ENCODE results near the gene EXOC1L.
A peak's percentile ranks its signal among the peaks of the same experiment; 100 is the strongest.
"Not testable (repeated sequence)": the region's sequence is repeated elsewhere in the genome, so short reads cannot be mapped to it uniquely, and the experiment has no call there.

Gene EXOC1L

DNA sequence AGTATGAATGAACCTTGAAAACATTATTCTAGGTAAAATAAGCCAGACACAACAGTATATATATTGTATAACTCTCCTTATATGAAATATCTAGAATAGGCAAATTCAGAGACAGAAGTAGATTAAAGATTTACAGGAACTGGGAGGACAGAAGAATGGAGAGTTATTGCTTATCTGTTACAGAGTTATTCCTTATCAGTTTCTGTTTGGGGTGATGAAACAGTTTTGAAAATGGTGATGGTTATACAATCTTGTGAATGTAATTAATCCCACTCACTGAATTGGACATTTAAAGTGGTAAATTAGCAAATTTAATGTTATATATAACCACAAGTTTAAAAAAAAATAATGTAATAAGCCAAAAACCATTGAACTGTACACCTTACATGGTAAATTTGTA, 19.4 kb downstream of the EXOC1L start:
- DNase-seq = no peak

GRCh38 chr4:55840956-55841355, 21.4 kb downstream of the EXOC1L start:
- DNase-seq = no peak

DNA sequence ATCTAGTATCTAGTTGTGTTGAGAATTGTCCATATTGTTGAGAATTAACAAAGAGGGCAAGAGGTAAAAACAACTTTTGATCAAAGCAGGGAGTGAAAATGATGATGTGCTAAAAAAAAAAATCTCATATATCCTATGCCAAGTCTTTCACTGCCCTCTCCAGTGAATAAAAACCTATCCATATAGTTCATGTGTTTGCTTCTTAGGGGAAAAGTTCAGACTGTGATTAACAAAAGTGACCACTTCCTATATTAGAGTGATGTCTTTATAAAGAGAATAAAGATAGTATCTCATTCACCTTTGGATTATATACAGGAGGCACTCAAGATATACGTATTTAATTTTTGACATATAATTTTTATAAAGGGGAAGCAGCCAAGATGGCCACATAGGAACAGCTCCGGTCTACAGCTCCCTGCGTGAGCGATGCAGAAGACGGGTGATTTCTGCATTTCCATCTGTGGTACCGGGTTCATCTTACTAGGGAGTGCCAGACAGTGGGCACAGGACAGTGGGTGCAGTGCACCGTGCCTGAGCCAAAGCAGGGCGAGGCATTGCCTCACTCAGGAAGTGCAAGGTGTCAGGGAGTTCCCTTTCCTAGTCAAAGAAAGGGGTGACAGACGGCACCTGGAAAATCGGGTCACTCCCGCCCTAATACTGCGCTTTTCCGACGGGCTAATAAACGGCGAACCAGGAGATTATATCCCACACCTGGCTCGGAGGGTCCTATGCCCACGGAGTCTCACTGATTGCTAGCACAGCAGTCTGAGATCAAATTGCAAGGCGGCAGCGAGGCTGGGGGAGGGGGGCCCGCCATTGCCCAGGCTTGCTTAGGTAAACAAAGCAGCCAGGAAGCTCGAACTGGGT, 22.0 kb downstream of the EXOC1L start:
- not testable (repeated sequence) for DNase-seq

DNA sequence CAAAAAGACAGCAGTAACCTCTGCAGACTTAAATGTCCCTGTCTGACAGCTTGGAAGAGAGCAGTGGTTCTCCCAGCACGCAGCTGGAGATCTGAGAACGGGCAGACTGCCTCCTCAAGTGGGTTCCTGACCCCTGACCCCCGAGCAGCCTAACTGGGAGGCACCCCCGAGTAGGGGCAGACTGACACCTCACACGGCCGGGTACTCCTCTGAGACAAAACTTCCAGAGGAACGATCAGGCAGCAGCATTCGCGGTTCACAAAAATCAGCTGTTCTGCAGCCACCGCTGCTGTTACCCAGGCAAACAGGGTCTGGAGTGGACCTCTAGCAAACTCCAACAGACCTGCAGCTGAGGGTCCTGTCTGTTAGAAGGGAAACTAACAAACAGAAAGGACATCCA, 22.7 kb downstream of the EXOC1L start:
- DNase-seq = not testable (repeated sequence)

GRCh38 chr4:55849724-55850123, 30.1 kb downstream of the EXOC1L start:
- no peak for DNase-seq

DNA sequence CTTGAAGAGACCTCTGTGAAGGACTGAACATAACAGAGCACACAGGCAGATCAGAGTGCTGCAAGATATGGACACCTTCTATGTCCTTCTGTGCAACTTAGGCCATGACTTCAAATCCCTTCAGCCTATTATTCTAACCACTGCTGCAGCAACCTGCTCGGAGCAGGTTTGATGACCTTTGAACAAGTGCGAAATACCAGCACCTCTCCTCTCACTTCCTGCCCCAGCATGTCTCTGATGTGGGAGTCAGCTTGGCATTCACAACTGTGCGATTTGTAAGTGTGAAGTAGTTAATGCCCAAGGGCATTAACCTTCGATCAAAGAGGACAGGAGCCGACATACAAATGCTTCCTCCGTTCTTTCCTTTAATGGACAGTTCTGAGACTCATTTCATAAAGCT, 32.3 kb downstream of the EXOC1L start:
- no peak for DNase-seq

- DNase-seq = peak; percentile 92 to 98 (median 96)
Observed at GRCh38 chr4:55853484-55854046, 34.0 kb downstream of the EXOC1L start, which contains the start of gene EXOC1. EXOC1 (plus strand) TSS chr4:55853648; CDS start chr4:55858324, 4,676 bp downstream.

DNA sequence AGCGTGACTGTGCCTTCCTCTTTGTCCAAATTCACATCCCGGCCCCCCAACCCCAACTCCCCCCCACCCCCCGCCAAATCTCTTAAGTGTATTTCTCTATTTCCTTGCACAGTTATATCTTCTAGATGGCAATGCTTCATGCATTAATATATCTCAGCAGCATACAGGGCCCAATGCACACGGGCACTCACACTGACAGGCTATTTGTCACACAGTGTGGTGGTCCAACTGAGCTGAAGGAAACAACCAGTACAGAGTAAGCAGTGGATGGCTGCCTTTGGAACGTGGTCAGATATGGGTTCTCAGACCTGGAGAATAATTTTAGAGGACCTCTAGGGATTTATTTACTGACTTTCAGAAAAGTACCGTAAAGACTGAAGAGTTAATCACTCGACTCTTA, 34.5 kb downstream of the EXOC1L start:
- DNase-seq = no peak

DNA sequence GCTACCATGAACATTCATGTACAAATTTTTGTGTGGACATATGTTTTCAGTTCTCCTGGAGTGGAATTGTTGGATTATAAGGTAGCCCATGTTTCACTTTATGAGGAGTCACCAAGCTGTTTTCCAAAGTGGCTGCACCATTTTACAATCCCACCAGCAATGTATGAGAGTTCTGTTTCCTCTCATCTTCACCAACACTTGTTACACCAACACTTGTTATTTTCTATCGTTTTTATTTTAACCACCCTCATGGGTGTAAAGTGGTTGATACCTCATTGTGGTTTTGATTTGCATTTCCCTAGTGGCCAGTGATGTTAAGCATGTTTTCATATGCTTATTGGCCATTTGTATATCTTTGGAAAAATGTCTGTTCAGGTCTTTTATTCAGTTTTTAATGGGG, 38.0 kb downstream of the EXOC1L start:
- DNase-seq = no peak

DNA sequence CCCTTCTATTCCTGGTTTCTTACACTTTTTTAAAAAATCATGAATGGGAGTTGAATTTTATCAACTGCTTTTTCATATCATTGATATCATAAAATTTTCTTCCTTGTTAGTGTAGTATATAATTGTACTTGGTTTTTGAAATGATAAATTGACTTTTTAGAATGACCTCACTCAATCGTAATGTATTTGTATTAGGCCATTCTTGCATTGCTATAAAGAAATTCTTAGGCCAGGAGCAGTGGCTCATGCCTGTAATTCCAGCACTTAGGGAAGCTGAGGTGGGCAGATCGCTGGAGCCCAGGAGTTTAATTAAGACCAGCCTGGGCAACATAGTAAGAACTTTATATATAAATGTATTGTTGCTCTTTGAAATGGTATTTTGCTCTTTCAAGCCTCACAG, 40.1 kb downstream of the EXOC1L start:
- DNase-seq = no peak

GRCh38 chr4:55864577-55865223, 45.1 kb downstream of the EXOC1L start:
- DNase-seq = no peak

- DNase-seq = no peak
Observed at GRCh38 chr4:55865228-55865806, 45.7 kb downstream of the EXOC1L start.

- DNase-seq = no peak
Observed at GRCh38 chr4:55866290-55866907, 46.8 kb downstream of the EXOC1L start.

DNA sequence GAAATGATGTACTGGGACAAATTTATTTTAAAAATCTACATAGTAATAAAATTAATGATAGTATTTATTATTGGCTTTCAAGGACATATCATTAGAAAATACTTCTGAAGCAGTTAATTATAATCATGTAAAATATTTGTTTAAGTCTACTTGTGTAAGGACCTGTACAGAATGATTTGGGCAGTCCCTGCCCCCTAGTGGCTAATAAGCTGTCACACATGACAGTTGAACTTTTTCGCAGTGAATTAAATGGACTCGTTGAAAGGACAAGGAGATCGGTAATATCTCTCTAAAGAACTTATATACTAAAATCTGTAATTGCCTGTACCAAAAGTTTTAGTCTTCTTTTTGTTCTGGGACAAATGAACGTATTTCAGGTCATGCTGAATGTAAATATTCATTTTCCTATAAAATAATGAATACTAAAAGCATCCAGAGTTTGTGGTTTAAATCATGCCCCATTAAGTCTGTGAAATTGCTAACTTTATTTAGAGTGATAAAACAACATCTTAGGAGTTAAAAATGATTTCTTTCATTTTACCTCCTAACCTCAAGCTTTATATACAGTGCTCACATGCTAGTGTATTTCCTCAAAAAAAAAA, 47.5 kb downstream of the EXOC1L start:
- DNase-seq = no peak

GRCh38 chr4:55868581-55869090, 49.0 kb downstream of the EXOC1L start:
- DNase-seq = no peak

DNA sequence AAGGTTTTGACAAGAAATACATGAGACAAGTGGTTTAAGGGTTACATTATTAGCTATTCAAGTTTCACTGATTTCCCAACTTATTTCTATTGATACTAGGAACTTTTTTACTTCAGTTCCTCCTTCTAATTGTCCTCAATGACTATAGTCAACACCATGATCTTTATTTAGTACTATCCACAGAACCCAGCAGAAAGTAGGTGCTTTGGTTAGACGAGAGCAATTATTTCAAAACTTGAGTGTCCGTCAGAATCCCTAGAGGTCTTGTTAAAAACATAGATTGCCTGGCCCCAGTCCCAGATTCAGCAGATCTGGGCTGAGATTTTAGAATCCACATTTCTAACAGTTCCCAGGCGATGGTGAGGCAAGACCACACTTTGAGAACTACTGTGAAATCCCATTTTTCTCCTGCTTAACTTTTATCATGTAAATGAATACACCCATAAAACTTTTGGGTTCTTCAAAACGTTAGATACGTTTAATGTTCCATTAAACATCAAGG, 51.8 kb downstream of the EXOC1L start:
- no peak for DNase-seq

DNA sequence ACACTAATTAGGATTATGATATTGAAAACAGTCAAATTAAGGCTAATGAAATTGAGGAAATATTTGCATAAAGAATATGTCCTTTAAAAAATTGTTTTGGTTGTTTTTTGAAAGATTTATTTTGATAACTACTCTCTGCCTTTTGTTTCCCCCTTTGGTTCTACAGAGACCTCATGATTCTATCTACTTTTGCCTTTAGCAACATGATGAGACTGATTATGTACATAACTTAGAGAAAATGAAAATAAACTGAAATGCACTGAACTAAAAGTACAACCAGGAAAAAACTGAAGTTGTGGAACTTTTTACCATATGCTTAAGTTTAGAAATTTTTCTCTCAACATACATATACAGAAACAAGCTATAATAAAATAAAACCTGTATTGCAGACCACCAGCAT, 55.2 kb downstream of the EXOC1L start:
- no peak for DNase-seq

DNA sequence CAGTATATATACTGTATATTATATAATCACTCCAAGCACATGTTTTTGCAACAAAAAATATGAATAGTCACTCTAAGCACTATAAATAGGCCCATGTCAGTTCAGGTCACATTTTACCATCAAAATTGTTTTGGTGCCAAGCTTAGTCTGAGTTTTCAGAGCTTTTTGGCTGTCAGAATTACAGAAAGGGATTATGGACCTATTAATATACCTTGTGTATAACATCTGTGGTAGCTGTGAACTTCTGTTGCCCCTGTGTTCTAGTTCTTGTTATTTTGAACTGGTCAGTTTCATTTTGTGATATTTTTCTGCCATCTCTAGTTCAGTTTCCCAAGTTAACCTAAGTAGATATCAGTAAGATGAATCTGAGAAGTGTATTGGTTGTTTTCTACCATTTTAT, 56.8 kb downstream of the EXOC1L start:
- no peak for DNase-seq

GRCh38 chr4:55879224-55879623, 59.6 kb downstream of the EXOC1L start:
- DNase-seq = no peak

GRCh38 chr4:55880652-55881280, 61.2 kb downstream of the EXOC1L start:
- no peak for DNase-seq

- DNase-seq = no peak
Observed at GRCh38 chr4:55884093-55884850, 64.7 kb downstream of the EXOC1L start.
